Ureter (tissue), 1 donor: Measurements from ENCODE around the gene ZBTB33. TPM values are rescaled to one million over a fixed set of nuclear protein-coding genes. Genes with fewer than 3 reads are reported as not detected.
A peak's percentile ranks its signal among the peaks of the same experiment; 100 is the strongest.

Experiments used
- DNase-seq: peaks from one replicate; pipeline ENCODE4 v3.0.0-alpha.2; 2020; ENCODE audit warnings: low spot score
- total RNA-seq: library from RNA; stranded (reverse); gene quantifications from one replicate; pipeline ENCODE4 v1.2.4, GENCODE V29; 2023
- donor health status: DM: yes; HTN: yes; CAD: no.

ZBTB33 gene, protein sequence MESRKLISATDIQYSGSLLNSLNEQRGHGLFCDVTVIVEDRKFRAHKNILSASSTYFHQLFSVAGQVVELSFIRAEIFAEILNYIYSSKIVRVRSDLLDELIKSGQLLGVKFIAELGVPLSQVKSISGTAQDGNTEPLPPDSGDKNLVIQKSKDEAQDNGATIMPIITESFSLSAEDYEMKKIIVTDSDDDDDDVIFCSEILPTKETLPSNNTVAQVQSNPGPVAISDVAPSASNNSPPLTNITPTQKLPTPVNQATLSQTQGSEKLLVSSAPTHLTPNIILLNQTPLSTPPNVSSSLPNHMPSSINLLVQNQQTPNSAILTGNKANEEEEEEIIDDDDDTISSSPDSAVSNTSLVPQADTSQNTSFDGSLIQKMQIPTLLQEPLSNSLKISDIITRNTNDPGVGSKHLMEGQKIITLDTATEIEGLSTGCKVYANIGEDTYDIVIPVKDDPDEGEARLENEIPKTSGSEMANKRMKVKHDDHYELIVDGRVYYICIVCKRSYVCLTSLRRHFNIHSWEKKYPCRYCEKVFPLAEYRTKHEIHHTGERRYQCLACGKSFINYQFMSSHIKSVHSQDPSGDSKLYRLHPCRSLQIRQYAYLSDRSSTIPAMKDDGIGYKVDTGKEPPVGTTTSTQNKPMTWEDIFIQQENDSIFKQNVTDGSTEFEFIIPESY
- 15.2 TPM for total RNA-seq

DNA sequence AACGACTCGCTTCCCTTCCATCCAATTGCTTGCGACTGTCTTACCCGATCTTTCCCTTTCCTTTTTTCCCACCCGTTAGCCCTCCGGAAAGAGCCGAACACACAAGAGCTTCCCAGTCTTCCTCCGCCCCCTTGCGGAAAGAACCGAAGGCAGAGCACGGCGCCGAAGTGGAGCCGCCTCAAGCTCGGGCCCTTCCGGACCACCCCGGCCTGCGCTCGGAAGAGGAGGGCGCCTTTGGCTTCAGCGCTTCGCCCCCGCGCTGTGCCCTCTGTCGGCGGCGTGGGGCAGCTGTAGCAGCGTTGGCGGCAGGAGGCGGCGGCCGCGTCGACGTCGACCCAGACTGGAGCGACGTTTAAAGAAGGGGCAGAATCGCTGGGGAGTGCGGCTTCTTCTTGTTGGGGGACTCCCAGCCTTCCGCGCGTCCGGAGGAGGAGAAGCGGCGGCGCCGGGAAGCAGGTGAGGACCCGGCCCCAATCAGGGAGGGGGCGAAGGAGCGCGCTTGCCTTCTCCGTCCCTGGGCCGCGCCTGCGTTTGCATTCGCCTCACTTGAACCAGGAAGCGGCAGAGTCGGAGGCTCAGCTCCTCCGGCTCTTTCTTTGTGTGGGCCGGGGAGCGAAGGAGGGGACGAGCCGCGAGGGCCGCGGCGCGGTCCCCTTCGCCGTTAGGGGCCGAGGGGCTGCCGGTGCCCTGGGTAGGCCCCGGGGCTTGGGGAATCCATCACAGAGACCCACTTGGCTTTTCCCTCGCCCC, at the start of gene ZBTB33:
TSS of gene ZBTB33 (plus strand) at position 291 of the 750 bp plus-strand sequence. CDS start 2,604 bp downstream, outside the sequence.
- peak; percentile 91 for DNase-seq

DNA sequence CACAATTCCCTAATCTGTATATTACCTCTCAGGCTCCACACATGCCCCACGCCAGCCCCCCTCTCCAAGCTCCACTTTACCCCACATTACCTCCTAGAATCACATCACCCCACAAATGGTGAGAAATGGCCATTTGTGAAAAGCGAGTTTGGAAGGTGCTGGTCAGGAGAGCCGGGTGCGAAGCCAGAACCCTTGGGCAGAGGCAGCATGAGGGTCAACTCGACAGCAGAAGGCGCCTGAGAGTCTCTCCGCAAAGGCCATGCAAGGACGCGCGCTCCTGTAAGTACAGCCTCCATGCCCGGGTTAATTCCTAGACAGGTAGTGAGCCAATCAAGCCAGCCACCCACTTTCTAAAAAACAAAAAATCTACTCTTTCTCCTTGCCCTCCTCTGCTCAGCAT, 49.8 kb upstream of the ZBTB33 start:
- no peak for DNase-seq

DNA sequence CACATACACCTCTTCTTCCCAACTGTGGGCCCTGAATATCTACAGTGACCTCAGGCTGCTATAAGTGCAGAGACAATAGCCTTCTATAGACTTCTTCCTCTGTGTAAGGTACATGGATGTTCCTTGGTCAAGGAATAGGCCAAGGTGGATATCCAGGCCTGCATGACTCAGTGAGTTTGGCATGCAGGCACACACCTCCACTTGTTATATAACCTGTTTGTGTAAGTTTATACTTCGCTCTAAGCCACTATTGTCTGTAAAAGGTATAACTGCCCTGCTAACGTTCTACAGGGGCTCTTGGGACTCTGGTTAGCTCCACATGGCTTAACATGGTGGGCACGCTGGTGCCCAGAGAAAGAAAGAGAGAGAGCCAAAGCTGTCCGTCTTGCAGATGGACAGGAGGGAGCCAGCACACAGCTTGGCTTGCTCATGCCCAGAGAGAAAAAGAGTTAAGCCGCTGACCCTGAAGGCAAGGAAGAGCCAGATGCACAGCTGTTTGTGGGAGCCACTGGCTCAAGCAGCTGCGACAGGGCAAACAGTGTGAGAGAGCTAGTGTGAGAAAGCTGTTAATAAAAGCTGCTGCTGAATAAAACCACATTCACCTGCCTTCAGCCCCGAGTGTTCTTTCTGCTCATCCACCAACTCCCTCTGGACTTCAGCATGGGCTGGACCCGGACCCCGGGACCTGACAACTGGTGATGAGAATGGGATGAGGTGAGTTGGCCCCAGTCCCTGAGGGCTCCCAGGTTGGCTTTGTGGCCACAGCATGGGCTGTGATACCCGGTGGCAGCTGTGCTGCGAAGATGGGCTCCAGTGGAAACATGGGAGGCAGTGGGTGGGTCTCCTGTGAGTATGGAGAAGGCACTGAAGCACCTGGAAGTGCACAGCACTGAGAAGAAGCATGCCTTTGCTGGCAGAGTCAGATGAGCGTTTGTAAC, 44.5 kb upstream of the ZBTB33 start:
- DNase-seq = no peak

DNA sequence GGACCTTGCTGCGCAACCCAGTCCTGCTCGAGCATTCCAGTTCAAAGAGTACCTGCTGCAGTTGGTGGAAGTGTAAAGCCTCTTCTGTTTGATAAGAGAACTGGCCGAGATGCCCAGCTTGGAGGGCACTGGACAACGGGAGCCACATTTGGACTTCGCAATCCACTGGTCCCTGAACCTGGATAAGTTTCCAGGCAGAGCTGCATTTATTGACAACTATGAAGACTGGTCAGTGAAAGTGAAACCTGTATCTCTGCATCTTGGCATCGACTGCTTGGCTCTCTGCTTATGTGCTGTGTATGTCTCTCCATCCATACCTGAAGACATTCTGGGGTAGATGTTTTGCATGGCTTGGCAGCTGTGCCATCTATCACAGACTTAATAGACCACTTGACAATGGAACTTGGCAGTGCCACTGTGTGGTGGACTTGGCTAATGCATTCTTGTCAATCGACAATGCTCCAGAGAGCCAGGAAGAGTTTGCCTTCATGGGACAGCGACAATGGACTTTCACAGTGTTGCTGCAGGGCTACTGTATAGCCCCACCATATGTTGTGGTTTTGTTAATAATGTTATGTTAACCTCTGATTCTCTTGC, 43.5 kb upstream of the ZBTB33 start:
- no peak for DNase-seq

DNA sequence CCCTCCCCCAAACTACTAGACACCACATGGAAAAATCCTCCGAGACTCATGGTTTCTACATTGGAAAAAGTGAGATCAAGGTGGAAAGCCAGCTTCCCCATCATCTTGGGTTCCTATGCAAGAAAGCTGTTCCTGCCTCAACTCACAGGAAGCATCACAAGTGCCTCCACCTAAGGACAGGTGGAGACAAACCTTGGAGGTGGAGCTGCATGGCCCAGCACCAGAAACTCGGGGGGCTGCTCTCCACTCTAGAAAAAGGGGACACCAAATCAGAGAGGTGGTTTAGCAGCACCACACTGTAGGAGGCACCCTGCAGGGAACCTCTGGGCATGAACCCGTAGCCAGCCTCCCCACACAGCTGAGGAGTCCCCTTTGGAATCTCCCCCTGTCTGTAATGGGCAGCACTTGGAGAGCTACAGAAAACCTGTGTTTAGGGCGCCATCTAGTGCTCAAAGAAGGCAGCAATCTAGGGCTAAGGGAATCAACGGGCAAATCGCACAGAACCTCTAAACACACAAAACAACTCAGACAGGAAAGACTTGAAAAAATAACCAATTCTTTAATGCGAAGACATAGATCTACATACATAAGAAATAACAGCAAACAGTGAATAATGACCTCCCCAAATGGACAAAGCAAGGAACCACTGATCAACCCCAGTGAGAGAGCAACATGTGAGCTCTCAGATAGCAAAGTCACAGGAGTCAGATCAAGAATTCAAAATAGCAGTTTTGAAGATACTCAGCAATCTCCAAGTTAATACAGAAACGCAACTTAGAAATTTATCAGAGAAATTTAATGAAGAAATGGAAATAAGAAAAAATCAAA, 37.0 kb upstream of the ZBTB33 start:
- peak; percentile 65 for DNase-seq

DNA sequence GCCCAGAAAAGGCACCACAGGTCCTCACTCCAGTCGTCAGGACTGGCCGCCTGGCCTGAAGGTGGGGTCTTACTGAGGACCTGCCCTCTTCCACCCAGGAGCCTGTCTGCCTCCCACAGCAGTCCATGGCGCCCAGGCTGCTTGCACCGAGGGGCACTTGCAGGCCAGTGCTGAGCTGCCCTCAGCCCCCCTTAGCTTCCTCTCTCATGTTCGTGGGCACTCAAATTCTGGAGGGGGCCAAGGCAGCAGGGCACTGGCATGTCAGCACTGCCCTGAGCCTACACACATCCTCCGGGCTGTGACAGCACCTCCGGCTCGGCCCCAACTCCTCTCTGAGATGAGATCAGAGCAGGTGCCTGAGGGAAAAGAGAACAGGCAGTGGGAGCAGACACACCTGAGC, 27.2 kb upstream of the ZBTB33 start:
- no peak for DNase-seq

DNA sequence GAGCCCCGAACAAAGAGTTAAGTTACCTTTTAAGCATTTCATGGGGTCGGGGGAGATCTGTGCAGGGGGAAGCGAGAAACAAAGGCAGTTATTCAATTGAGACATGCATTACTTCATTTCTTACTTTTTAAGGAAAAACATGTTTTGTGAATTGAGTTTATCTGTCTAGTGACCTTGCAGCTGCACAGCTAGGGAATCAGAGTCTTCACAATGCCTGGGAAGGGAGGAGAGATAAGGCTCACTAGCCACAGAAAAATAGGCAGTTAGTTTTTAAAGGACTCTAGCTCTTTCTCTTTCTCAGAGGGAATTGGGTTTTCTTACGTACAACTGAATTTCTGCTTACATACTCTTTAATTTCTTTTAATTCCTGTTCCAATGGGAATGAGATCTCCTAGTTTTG, 26.2 kb upstream of the ZBTB33 start:
- DNase-seq = no peak

DNA sequence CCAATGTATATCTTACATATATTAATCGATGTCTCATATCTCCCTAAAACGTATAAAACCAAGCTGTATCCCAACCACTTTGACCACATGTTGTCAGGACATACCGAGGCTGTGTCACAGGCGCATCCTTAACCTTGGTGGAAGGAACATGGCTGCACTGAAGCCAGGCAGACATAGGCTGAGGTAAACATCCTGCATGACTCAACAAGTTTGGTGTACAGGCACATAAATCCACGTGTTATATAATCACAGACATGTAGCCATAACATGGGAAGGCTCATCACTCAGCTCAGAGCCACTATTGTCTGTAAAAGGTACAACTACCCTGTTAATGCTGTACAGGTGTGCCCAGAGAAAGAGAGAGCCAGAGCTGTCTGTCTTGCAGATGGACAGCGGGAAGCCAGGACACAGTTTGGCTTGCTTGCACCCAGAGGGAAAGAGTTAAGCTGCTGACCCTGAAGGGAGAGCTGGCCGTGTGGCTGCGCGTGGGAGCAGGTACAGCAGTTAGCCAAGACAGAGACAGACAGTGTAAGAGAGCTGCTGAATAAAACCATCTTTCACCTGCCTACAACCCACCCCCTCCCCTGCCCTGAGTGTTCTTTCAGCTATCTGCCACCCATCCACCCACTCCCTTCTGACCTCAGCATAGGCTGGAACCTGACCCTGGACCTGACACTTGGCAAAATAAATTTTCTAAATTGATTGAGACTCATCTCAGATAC, 22.3 kb upstream of the ZBTB33 start:
- no peak for DNase-seq

DNA sequence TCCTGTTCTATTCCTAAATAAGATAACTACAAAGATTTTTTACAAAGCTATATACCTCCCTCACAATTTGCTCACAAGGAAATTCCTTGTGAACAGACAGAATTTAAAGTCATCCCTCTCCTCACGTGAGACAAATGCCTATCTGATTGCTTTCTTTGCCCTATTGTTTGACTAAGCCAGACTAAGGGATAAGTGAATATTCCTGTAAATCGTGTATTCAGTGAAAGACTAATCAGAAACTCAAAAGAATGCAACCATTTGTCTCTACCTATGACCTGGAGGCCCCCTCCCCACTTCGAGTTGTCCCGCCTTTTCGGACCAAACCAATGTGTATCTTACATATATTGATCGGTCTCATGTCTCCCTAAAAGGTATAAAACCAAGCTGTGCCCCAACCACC, 15.3 kb upstream of the ZBTB33 start:
- no peak for DNase-seq

DNA sequence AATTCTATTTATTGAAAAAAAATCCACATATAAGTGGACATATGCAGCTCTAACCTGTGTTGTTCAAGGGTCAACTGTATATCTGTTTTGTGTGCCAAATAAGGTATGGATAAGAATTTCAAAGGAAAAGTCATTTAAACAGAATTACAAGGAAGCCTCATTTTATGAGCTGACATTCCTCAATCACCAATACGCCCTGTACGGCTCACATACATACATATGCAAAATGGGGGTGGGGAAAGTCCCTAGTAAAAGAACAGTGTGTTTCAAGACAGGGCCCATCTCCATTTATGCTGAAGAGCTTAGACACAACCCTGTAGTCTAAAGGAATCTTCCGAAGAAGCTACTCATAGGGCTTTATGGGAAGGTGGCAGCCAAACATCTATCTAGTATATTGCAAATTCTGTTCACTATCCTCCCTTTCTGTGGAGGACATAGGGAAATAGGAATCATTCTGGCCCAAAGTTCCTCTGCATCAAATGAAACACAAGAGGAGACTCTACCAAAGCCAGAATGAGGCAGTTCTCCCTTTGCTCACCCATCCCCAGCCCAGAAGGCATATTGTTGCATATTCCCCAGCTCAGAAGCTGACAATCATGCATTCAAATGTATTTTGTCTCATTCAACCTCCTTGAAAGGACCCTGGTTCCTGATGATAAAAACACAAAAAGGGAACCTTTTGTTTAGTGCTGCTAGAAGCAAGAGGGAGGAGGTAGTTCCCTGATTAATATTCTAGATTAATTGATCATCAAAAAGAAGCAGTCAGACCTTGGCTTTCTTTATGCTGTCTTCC, 13.7 kb upstream of the ZBTB33 start:
- DNase-seq = no peak

DNA sequence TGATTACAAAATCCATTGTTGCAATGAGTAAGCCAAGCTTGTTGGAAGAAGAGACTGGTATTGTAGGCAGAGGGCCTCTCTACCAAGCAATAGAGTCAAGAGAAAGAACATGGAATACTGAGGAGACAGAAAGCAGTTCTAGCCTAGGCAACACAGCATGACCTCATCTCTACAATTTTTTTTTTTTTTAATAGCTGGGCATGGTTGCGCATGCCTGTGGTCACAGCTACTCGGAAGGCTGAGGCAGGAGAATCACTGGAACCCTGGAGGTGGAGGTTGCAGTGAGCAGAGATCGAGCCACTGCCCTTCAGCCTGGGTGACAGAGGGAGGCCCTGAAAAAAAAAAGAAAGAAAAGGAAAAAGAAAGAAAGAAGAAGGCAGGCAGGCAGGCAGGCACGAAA, 11.7 kb upstream of the ZBTB33 start:
- no peak for DNase-seq

DNA sequence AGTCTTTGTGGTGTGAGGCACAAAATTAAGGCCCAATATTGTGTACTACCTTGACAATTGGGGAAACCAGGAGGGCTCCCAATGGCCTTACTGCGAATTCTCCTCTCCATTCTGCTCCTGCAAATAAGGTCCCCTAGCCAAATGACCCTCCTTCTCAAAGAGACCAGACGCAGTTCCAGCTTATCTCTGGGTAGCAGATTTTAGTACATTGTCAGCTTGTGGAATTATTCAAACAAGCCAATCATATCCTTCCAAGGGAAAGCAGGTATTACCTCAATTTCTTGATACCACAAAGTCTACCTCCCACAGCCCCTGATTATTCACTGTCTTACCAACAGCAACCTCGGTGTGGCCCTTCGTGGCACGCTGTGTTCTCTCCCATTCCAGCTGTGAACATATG, 7.8 kb upstream of the ZBTB33 start:
- no peak for DNase-seq

DNA sequence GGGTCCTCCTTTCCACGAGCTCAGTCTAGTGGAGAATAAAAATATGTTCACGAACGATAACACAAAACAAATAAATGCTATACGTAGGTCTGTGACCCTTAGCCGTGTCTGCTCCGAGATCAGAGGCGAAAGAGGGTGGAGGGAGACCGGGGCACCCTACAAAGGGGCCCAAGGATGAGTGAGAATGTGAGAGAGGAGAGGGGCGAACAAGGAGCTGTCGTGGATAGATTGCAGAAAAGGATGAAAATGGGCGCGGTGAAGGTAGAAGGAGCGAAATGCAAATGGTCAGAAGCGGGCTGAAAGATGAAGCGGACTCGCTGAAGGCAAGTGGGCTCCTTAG, 6.2 kb upstream of the ZBTB33 start:
- no peak for DNase-seq

DNA sequence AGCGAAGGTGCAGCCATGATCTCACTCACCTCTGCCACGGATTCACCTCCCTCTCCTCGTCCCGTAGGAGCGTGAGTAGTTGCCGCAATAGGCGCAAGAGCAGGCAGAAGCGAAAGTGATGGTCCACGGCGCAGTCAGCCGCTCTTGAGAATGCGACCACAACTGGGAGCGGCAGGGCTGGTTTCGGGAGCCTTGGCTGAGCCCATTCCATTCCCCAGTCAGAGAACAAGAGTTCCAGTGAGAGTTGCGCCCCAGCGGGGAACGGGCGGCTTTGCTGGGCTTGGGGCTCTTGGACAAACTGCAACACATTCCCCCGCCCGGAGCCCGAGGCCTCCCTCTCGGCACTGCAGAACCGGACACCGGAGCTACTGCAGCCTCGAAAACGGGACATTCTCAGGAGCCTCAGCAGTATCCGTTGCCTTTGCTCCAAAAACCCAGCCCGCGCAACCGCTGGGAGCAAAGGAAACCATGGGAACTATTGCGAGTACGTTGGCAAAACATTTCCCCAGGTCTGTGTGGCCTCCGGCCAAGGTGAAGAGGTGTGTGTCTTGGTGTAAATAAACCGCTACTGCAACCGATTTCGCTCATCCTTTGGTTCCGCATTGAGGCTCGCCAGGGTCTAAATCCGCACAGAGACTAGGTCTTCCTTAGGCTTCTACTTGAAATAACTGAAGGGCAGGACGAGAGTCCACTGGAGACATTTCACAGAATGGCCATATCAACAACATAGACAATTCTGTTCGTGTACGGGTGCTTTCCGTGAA, 5.7 kb upstream of the ZBTB33 start:
- DNase-seq = peak; percentile 81

DNA sequence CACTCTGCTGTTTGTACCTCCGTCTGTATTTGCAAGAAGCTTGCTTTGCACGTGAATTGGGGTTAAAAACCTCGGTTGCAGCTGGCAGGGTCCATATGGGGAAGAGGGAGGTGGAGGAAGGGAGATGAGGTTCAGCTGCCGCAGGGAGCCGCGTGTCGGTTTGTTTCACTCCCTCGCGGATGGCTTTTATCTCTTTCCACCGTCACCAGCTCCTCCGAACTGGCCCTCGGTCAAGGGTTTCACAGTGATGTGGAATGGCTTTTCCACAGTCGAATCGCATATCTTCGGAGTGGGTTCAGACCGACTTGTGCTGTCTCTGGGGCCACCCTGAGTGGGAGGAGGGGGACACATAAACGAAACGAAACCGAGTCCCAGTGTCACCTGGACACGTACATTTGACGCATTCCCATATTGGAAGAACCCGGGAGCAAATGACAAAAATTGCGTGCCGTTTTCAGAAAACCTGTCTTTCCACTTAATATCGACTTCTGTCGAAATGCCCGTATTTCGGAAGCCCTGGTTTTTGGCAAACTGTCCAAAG, 929 bp downstream of the ZBTB33 start:
- DNase-seq = peak; percentile 51

DNA sequence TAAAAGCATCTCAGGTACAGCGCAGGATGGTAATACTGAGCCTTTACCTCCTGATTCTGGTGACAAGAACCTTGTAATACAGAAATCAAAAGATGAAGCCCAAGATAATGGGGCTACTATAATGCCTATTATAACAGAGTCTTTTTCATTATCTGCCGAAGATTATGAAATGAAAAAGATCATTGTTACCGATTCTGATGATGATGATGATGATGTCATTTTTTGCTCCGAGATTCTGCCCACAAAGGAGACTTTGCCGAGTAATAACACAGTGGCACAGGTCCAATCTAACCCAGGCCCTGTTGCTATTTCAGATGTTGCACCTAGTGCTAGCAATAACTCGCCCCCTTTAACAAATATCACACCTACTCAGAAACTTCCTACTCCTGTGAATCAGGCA, 3.2 kb downstream of the ZBTB33 start:
- DNase-seq = no peak

DNA sequence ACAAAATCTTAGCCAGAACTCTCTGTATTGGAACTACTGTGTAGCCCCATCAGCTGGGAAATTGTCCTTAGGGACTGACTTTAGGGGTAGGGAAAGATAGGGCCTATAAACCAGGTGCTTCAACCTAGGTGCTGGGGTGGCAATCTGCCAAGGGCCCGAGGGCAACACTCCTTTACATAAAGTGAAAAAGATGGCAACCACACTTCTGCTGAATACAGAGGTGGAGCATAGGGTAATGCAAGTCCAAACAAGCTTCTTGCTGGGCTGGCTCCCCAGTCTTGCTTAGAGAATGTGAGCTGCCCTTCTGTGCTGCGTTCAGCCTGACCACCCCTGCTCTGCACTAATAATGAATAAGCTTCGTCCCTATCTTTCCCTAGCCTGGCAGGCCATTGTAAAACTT, 9.8 kb downstream of the ZBTB33 start:
- peak; percentile 45 for DNase-seq
